H9 (cell line): ENCODE data around the gene SYNPO. TPM values are rescaled to one million over a fixed set of nuclear protein-coding genes. Genes with fewer than 3 reads are reported as not detected.

Source experiments
- DNase-seq: peaks from one replicate; pipeline ENCODE4 v3.0.0-alpha.2; 2017
- H2AFZ ChIP-seq: one replicate; pipeline ENCODE4 v1.6.1; 2013; ENCODE audit warnings: mild to moderate bottlenecking, low read length, control low read depth, moderate library complexity
- H2AK5ac ChIP-seq: 2 replicates; pipeline ENCODE4 v1.6.1; 2013; ENCODE audit warnings: low read length, control low read depth, mixed read lengths; ENCODE audit not compliant: insufficient read length
- H2BK120ac ChIP-seq: one replicate; pipeline ENCODE4 v1.6.1; 2013; ENCODE audit warnings: low read depth, mild to moderate bottlenecking, low read length, control low read depth, inconsistent platforms; ENCODE audit not compliant: poor library complexity, severe bottlenecking
- H2BK12ac ChIP-seq: 2 replicates; pipeline ENCODE4 v1.6.1; 2013; ENCODE audit warnings: low read length, control low read depth, mixed read lengths, low read depth; ENCODE audit not compliant: insufficient read length
- H2BK15ac ChIP-seq: 2 replicates; pipeline ENCODE4 v1.6.1; 2013; ENCODE audit warnings: low read depth, low read length, control low read depth
- H2BK20ac ChIP-seq: one replicate; pipeline ENCODE4 v1.6.1; 2013; ENCODE audit warnings: low read depth, mild to moderate bottlenecking, low read length, control low read depth, inconsistent platforms; ENCODE audit not compliant: poor library complexity, severe bottlenecking
- H2BK5ac ChIP-seq: 2 replicates; pipeline ENCODE4 v1.6.1; 2013; ENCODE audit warnings: low read length, control low read depth, mixed read lengths; ENCODE audit not compliant: insufficient read length
- H3K14ac ChIP-seq: 2 replicates; pipeline ENCODE4 v1.6.1; 2013; ENCODE audit warnings: low read length, control low read depth; ENCODE audit not compliant: insufficient read depth
- H3K18ac ChIP-seq: 2 replicates; pipeline ENCODE4 v1.6.1; 2013; ENCODE audit warnings: low read depth, mild to moderate bottlenecking, mixed read lengths, low read length, control low read depth; ENCODE audit not compliant: insufficient read length
- H3K23ac ChIP-seq: 2 replicates; pipeline ENCODE4 v1.6.1; 2013; ENCODE audit warnings: low read length, control low read depth, mixed read lengths, low read depth; ENCODE audit not compliant: insufficient read length
- H3K23me2 ChIP-seq: 2 replicates; pipeline ENCODE4 v1.6.1; 2013; ENCODE audit warnings: low read depth, mild to moderate bottlenecking, mixed read lengths, low read length, control low read depth; ENCODE audit not compliant: insufficient read length, poor library complexity, severe bottlenecking
- H3K27ac ChIP-seq: 2 replicates; pipeline ENCODE4 v1.5.1; 2013; ENCODE audit warnings: low read length, control low read depth, mixed read lengths, low read depth; ENCODE audit not compliant: insufficient read length
- H3K27me3 ChIP-seq: 2 replicates; pipeline ENCODE4 v1.6.1; 2013; ENCODE audit warnings: low read length, control low read depth, inconsistent platforms; ENCODE audit not compliant: insufficient read depth
- H3K4ac ChIP-seq: 2 replicates; pipeline ENCODE4 v1.6.1; 2013; ENCODE audit warnings: low read depth, mild to moderate bottlenecking, control low read depth, inconsistent platforms, low read length, moderate library complexity
- H3K4me1 ChIP-seq: 2 replicates; pipeline ENCODE4 v1.6.1; 2013; ENCODE audit warnings: low read length, control low read depth, inconsistent platforms; ENCODE audit not compliant: insufficient read depth
- H3K4me2 ChIP-seq: 2 replicates; pipeline ENCODE4 v1.6.1; 2013; ENCODE audit warnings: low read length, control low read depth, mixed read lengths; ENCODE audit not compliant: insufficient read length, insufficient read depth
- H3K56ac ChIP-seq: 2 replicates; pipeline ENCODE4 v1.6.1; 2013; ENCODE audit warnings: low read depth, mild to moderate bottlenecking, mixed read lengths, low read length, control low read depth; ENCODE audit not compliant: insufficient read length
- H3K79me1 ChIP-seq: 2 replicates; pipeline ENCODE4 v1.6.1; 2013; ENCODE audit warnings: low read depth, mild to moderate bottlenecking, moderate library complexity, low read length, control low read depth, inconsistent platforms; ENCODE audit not compliant: insufficient read depth, poor library complexity, severe bottlenecking
- H3K79me2 ChIP-seq: 2 replicates; pipeline ENCODE4 v1.6.1; 2013; ENCODE audit warnings: low read length, control low read depth, inconsistent platforms; ENCODE audit not compliant: insufficient read depth
- H3K9ac ChIP-seq: 2 replicates; pipeline ENCODE4 v1.6.1; 2013; ENCODE audit warnings: low read length, control low read depth, mixed read lengths; ENCODE audit not compliant: insufficient read length; ENCODE audit errors: extremely low read depth
- H3K9me3 ChIP-seq: one replicate; pipeline ENCODE4 v1.6.1; 2013; ENCODE audit warnings: low read depth, low read length, inconsistent platforms; ENCODE audit not compliant: control insufficient read depth
- H3T11ph ChIP-seq: one replicate; pipeline ENCODE4 v1.6.1; 2013; ENCODE audit warnings: mild to moderate bottlenecking, low read length, control low read depth, inconsistent platforms
- H4K20me1 ChIP-seq: one replicate; pipeline ENCODE4 v1.6.1; 2013; ENCODE audit not compliant: control insufficient read depth, insufficient read length, insufficient read depth
- H4K5ac ChIP-seq: 2 replicates; pipeline ENCODE4 v1.6.1; 2013; ENCODE audit warnings: low read depth, mild to moderate bottlenecking, mixed read lengths, low read length, control low read depth; ENCODE audit not compliant: insufficient read length
- H4K8ac ChIP-seq: replicated peaks from 2 replicates; pipeline ENCODE4 v1.6.1; 2013; ENCODE audit warnings: low read length, control low read depth, mixed read lengths, low read depth; ENCODE audit not compliant: insufficient read length
- H4K91ac ChIP-seq: 2 replicates; pipeline ENCODE4 v1.6.1; 2013; ENCODE audit warnings: low read depth, mild to moderate bottlenecking, moderate library complexity, mixed read lengths, low read length, control low read depth; ENCODE audit not compliant: insufficient read length
- H3K27ac Mint-ChIP-seq, 3 experiments: 2 replicates in 2 of 3; 3 replicates in 1 of 3; pipeline ENCODE4 v1.8.0; 2020 to 2021; ENCODE audit warnings: mixed read lengths in 3 of 3, mild to moderate bottlenecking in 1 of 3, moderate library complexity in 1 of 3
- H3K27me3 Mint-ChIP-seq: 2 replicates; pipeline ENCODE4 v1.8.0; 2021; ENCODE audit warnings: low read depth, mild to moderate bottlenecking, moderate library complexity, mixed read lengths
- H3K36me3 Mint-ChIP-seq, 3 experiments: 2 replicates in 2 of 3; 3 replicates in 1 of 3; pipeline ENCODE4 v1.8.0; 2020 to 2021; ENCODE audit warnings: low read depth in 3 of 3, mixed read lengths in 3 of 3; ENCODE audit not compliant: insufficient read depth in 1 of 3
- H3K4me1 Mint-ChIP-seq, 2 experiments: 2 replicates each; pipeline ENCODE4 v1.8.0; 2020; ENCODE audit warnings: mixed read lengths in 2 of 2
- H3K4me3 Mint-ChIP-seq, 2 experiments: 2 replicates in 1 of 2; 3 replicates in 1 of 2; pipeline ENCODE4 v1.8.0; 2020 to 2021; ENCODE audit warnings: mild to moderate bottlenecking in 2 of 2, mixed read lengths in 2 of 2, moderate library complexity in 1 of 2
- H3K9me3 Mint-ChIP-seq, 2 experiments: 2 replicates in 1 of 2; 3 replicates in 1 of 2; pipeline ENCODE4 v1.8.0; 2020; ENCODE audit warnings: mild to moderate bottlenecking in 2 of 2, mixed read lengths in 2 of 2, moderate library complexity in 1 of 2
- CTCF ChIP-seq: fragments of 200-600 bp; sonication (generic); conservative IDR thresholded peaks from 3 replicates; pipeline ENCODE4 v1.8.0; 2021; ENCODE audit warnings: antibody characterized with exemption, mild to moderate bottlenecking
- WGBS: extraction: QIAGEN DNeasy Blood & Tissue Kit; methylation state at CpG from one replicate; pipeline ENCODE4 v1.1.7; 2013; ENCODE audit warnings: missing lambda C conversion rate, low lambda C conversion rate, mixed read lengths; ENCODE audit not compliant: insufficient read length; ENCODE audit errors: extremely low coverage; 5-methylcytosine and 5-hydroxymethylcytosine counted together
- total RNA-seq: library from RNA; stranded (reverse); gene quantifications from 2 replicates; pipeline ENCODE4 v1.2.1, GENCODE V29; 2021

Gene SYNPO
- total RNA-seq, 1 experiment from 2014 or later: 1.7 TPM

- Histone ChIP-seq H4K8ac (no peak overlapping the region), H3K9me3 (no peaks in the 10 kb centered on the region), H2BK12ac (no peak overlapping the region), H3K79me1 (no peaks in the 10 kb centered on the region), H3K23me2 (peaks cover 7% of the 10 kb centered on the region), H3K23ac (no peak overlapping the region), H3K27ac (no peak overlapping the region), H4K5ac (no peak overlapping the region), H3K27me3 (no peaks in the 10 kb centered on the region), H3K79me2 (peaks cover 6% of the 10 kb centered on the region; the same call in 1 of the 2 replicates), H3K9ac (no peak overlapping the region), H2BK20ac (no peak overlapping the region), H4K91ac (no peak overlapping the region), H3K56ac (no peak overlapping the region), H3T11ph (no peak overlapping the region), H2BK120ac (no peak overlapping the region), H2BK15ac (no peak overlapping the region), H3K18ac (no peak overlapping the region), H2BK5ac (no peak overlapping the region), H3K14ac (no peak overlapping the region), H3K4me2 (no peak overlapping the region), H3K4me1 (no peaks in the 10 kb centered on the region), H4K20me1 (no peaks in the 10 kb centered on the region), H2AK5ac (no peak overlapping the region), H2AFZ (no peak overlapping the region), H3K4ac (no peak overlapping the region)
- no peak overlapping the region for H3K27ac Mint-ChIP-seq
- H3K27me3 Mint-ChIP-seq: no peaks in the 10 kb centered on the region
- peaks cover 2 to 19% (median 6%) of the 10 kb centered on the region in 3 experiments; a peak in 6 of 7 replicates for H3K36me3 Mint-ChIP-seq
- TF ChIP-seq CTCF: no peak
- no peaks in the 10 kb centered on the region for H3K9me3 Mint-ChIP-seq
- no peak for DNase-seq
- H3K4me1 Mint-ChIP-seq: peaks cover 6 to 8% of the 10 kb centered on the region in 2 experiments
- no peak overlapping the region for H3K4me3 Mint-ChIP-seq
- no CpG with 5 or more reads among the region's 3 CpGs for WGBS
Observed at GRCh38 chr5:150703762-150704161, 63.3 kb downstream of the SYNPO start.
